ENCODE measurements around the gene CEP112.

GRCh38 chr17:66235377-66235994 is 43.6 kb upstream of the CEP112 start:
- TF ChIP-seq POLR2A (IDR thresholded peaks at IDR 0.05; ENCODE audit: low read depth, low read length) (no peak), RCOR1 (IDR thresholded peaks at IDR 0.05; ENCODE audit: insufficient replicate concordance, low read length) (no peak), CTCF (conservative IDR thresholded peaks at IDR 0.05; ENCODE audit: low read depth, low read length) (no peak), USF2 (IDR thresholded peaks at IDR 0.05; ENCODE audit: low read depth, low read length) (no peak), RAD21 (IDR thresholded peaks at IDR 0.05; ENCODE audit: low read length) (no peak), CEBPB (IDR thresholded peaks at IDR 0.05; ENCODE audit: low read depth, low read length) (no peak)

All from IMR-90 (cell line).